CD4-positive, alpha-beta T cell (primary cell): ENCODE data around the gene F5. TPM values are rescaled to one million over a fixed set of nuclear protein-coding genes. Genes with fewer than 3 reads are reported as not detected.

ENCODE experiments used
- ATAC-seq: fragments of 200-7000 bp; cut with Tn5 transposase; one replicate; pipeline ENCODE4 v1.10.0; 2022; ENCODE audit warnings: mild to moderate bottlenecking; ENCODE audit not compliant: poor library complexity
- CTCF ChIA-PET: fragments of 350-600 bp; sonication (Branson Sonifier 250); formaldehyde crosslinking; loops from one replicate; lab custom pipeline; 2021; ENCODE audit warnings: antibody characterized with exemption, inconsistent platforms; lab: Charles Lee
- POLR2A ChIA-PET: fragments of 350-600 bp; sonication (Branson Sonifier 250); formaldehyde crosslinking; loops from one replicate; lab custom pipeline; 2021; ENCODE audit warnings: antibody characterized with exemption, inconsistent platforms; lab: Charles Lee
- DNase-seq, 14 experiments: peaks; one replicate each; pipeline ENCODE4 v3.0.0-alpha.2; 2013 to 2020; ENCODE audit warnings: mixed read lengths in 2 of 14
- H3K27ac ChIP-seq, 2 donors: one replicate each; pipeline versions ENCODE4 v1.5.1 to v1.7.0; 2013; ENCODE audit warnings: low read length in 2 of 2, low read depth in 1 of 2, mild to moderate bottlenecking in 1 of 2
- H3K27me3 ChIP-seq, 2 experiments: 1 replicate in 1 of 2; 2 replicates in 1 of 2; pipeline versions ENCODE4 v1.6.1 to v1.7.0; 2013; ENCODE audit warnings: low read length in 2 of 2, control low read depth in 1 of 2, mild to moderate bottlenecking in 1 of 2, moderate library complexity in 1 of 2; ENCODE audit not compliant: insufficient read depth in 2 of 2, control insufficient read depth in 1 of 2
- H3K36me3 ChIP-seq: one replicate; pipeline ENCODE4 v1.6.1; 2013; ENCODE audit warnings: low read length, control low read depth; ENCODE audit not compliant: insufficient read depth
- H3K4me1 ChIP-seq: one replicate; pipeline ENCODE4 v1.6.1; 2013; ENCODE audit warnings: low read length, control low read depth; ENCODE audit not compliant: insufficient read depth
- H3K4me3 ChIP-seq: one replicate; pipeline ENCODE4 v1.5.1; 2013; ENCODE audit warnings: mild to moderate bottlenecking, low read length, moderate library complexity
- H3K9me3 ChIP-seq, 2 experiments: 1 replicate in 1 of 2; 2 replicates in 1 of 2; pipeline versions ENCODE4 v1.6.1 to v1.7.0; 2013; ENCODE audit warnings: low read length in 2 of 2, mild to moderate bottlenecking in 2 of 2, control low read depth in 1 of 2, moderate library complexity in 1 of 2; ENCODE audit not compliant: control insufficient read depth in 1 of 2, insufficient read depth in 1 of 2
- H3K27ac Mint-ChIP-seq: one replicate; pipeline ENCODE4 v1.8.0; 2020; ENCODE audit warnings: mixed read lengths
- H3K27me3 Mint-ChIP-seq: one replicate; pipeline ENCODE4 v1.8.0; 2021; ENCODE audit warnings: mixed read lengths
- H3K36me3 Mint-ChIP-seq: one replicate; pipeline ENCODE4 v1.8.0; 2021; ENCODE audit warnings: low read depth, mixed read lengths
- H3K4me1 Mint-ChIP-seq: one replicate; pipeline ENCODE4 v1.8.0; 2021; ENCODE audit warnings: low read depth, mixed read lengths
- H3K4me3 Mint-ChIP-seq: one replicate; pipeline ENCODE4 v1.8.0; 2020; ENCODE audit warnings: mild to moderate bottlenecking, mixed read lengths
- H3K9me3 Mint-ChIP-seq: one replicate; pipeline ENCODE4 v1.8.0; 2020; ENCODE audit warnings: mixed read lengths
- CTCF ChIP-seq: fragments of 200-600 bp; IDR thresholded peaks from one replicate; pipeline ENCODE4 v1.8.0; 2022; ENCODE audit warnings: antibody characterized with exemption, mild to moderate bottlenecking
- intact Hi-C, 2 experiments: fragments of 100-400 bp; cut with DNase I in 1 of 2; cut with micrococcal nuclease in 1 of 2; formaldehyde crosslinking; loops; one replicate each; pipeline versions ENCODE4 v1.15.1 to v1.9.0; 2023 to 2025; cut with DNase I, micrococcal nuclease
- total RNA-seq, 174 experiments: library from RNA in 2 of 174; stranded (reverse) in 2 of 174; gene quantifications; one replicate each; pipeline ENCODE4 v1.2.3 and lab custom pipeline; 2021 to 2026

F5 gene
- total RNA-seq, 2 experiments from 2014 or later, result 5.4 to 6.2 TPM

DNA sequence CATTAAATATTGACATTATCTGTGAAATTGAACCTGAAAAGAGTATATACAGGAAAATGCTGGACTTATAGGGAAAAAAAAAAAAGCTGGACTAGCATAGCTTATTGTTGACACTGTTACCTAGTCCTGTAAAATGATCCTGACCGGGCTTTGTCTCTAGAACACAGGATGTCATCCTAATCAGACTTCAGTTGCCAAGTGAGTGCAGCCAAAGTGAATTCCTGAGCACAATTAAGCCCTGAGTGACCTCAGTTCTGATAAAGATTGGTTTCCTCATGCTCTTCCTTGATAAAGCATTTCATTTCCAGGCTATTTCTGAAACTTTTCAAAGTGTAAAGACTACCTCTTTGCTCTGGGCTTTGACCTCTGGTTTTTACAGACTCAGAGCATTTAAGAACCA, 23.8 kb upstream of the F5 start:
- no peaks in the 10 kb centered on the region for H3K27me3 ChIP-seq
- no peak overlapping the region for H3K27ac ChIP-seq
- CTCF ChIA-PET, result no interaction called here
- ATAC-seq (no peak), DNase-seq (no peak)
- intact Hi-C loops, result loop anchor here in 1 of 2 experiments (5.0 kb wide), 2 partner anchors 37 to 72 kb away; no protein-coding TSS in a partner anchor
- Mint-ChIP-seq H3K27ac (no peak overlapping the region), H3K4me3 (no peak overlapping the region), H3K27me3 (no peaks in the 10 kb centered on the region), H3K36me3 (no peaks in the 10 kb centered on the region), H3K4me1 (peaks cover 67% of the 10 kb centered on the region), H3K9me3 (no peaks in the 10 kb centered on the region)
- H3K4me1 ChIP-seq, result peaks cover 16% of the 10 kb centered on the region
- TF ChIP-seq CTCF, result no peak
- no peaks in the 10 kb centered on the region for H3K9me3 ChIP-seq
- POLR2A ChIA-PET, result interaction anchor here (1.3 kb wide), 1 partner anchor 89 kb away, joined by 3 read pairs; no protein-coding TSS in a partner anchor
- H3K4me3 ChIP-seq, result no peak overlapping the region
- H3K36me3 ChIP-seq, result no peaks in the 10 kb centered on the region

DNA sequence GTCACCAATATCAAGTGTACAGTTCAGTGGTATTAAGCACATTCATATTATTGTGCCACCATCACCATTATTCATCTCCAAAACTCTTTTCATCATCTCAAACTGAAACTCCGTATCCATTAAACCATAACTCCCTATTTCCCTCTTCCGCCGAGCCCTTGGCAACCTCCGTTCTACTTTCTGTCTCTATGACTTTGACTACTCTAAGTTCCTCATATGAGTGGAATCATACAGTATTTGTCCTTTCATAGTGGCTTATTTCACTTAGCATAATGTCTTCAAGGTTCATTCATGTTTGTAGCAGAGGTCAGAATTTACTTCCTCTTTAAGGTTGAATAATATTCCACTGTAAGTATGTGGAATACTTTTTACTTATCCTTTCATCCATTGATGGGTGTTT, 21.9 kb upstream of the F5 start:
- no peak overlapping the region for H3K4me3 ChIP-seq
- ChIA-PET POLR2A (interaction anchor here (7.3 kb wide), 1 partner anchor 85 kb away, joined by 286 read pairs; no protein-coding TSS in a partner anchor), CTCF (interaction anchor here (1.2 kb wide), 1 partner anchor 86 kb away, joined by 3 read pairs; no protein-coding TSS in a partner anchor)
- H3K27ac ChIP-seq, result no peak overlapping the region
- H3K36me3 Mint-ChIP-seq, result no peaks in the 10 kb centered on the region
- H3K4me3 Mint-ChIP-seq, result no peak overlapping the region
- DNase-seq, result no peak
- no peaks in the 10 kb centered on the region for H3K36me3 ChIP-seq
- intact Hi-C loops, result no loop called here
- no peak for ATAC-seq
- peak overlapping the region; percentile 15 for H3K27ac Mint-ChIP-seq
- H3K9me3 Mint-ChIP-seq, result peaks cover 2% of the 10 kb centered on the region
- H3K27me3 Mint-ChIP-seq, result no peaks in the 10 kb centered on the region
- H3K9me3 ChIP-seq, result no peaks in the 10 kb centered on the region
- no peak for TF ChIP-seq CTCF
- no peaks in the 10 kb centered on the region for H3K27me3 ChIP-seq
- H3K4me1 Mint-ChIP-seq, result peaks cover 69% of the 10 kb centered on the region
- peaks cover 30% of the 10 kb centered on the region for H3K4me1 ChIP-seq

- Mint-ChIP-seq H3K27me3 (no peaks in the 10 kb centered on the region), H3K4me3 (peak overlapping the region; percentile 72), H3K4me1 (peaks cover 85% of the 10 kb centered on the region), H3K9me3 (peaks cover 2% of the 10 kb centered on the region), H3K27ac (peak overlapping the region; percentile 85), H3K36me3 (no peaks in the 10 kb centered on the region)
- no peaks in the 10 kb centered on the region for H3K9me3 ChIP-seq
- no peak overlapping the region for H3K4me3 ChIP-seq
- H3K27ac ChIP-seq, result peak overlapping the region; percentile 10 to 52
- peaks cover 47% of the 10 kb centered on the region for H3K4me1 ChIP-seq
- DNase-seq (peak; percentile 16 to 89 (median 50)), ATAC-seq (peak; percentile 92)
- no peaks in the 10 kb centered on the region for H3K27me3 ChIP-seq
- intact Hi-C loops, result loop anchor here in 1 of 2 experiments (1.0 kb wide), 3 partner anchors 89 to 189 kb away; partner anchors contain the start of genes METTL18 and SELL
- H3K36me3 ChIP-seq, result no peaks in the 10 kb centered on the region
- POLR2A ChIA-PET, result interaction anchor here (0.5 to 7.3 kb wide), 12 partner anchors 17 to 190 kb away, joined by 3 to 286 read pairs (median 5); partner anchors contain the start of genes F5, METTL18 and SELL
- CTCF ChIA-PET, result interaction anchor here (2.8 kb wide), 1 partner anchor 107 kb away, joined by 12 read pairs; no protein-coding TSS in a partner anchor
- no peak for TF ChIP-seq CTCF
These were observed 18.7 kb upstream of the F5 start for GRCh38 chr1:169604781-169605560.
